RCC 7860 (cell line): ENCODE results near the gene PALM3.
A peak's percentile ranks its signal among the peaks of the same experiment; 100 is the strongest.

Experiments used
- DNase-seq: peaks from one replicate; pipeline ENCODE4 v3.0.0-alpha.2; 2015; ENCODE audit warnings: low spot score
- FAIRE-seq: peaks from 2 replicates; lab custom pipeline; 2012; peaks lifted over from hg19 to GRCh38; lab: Jason Lieb, UNC

PALM3 gene

DNA sequence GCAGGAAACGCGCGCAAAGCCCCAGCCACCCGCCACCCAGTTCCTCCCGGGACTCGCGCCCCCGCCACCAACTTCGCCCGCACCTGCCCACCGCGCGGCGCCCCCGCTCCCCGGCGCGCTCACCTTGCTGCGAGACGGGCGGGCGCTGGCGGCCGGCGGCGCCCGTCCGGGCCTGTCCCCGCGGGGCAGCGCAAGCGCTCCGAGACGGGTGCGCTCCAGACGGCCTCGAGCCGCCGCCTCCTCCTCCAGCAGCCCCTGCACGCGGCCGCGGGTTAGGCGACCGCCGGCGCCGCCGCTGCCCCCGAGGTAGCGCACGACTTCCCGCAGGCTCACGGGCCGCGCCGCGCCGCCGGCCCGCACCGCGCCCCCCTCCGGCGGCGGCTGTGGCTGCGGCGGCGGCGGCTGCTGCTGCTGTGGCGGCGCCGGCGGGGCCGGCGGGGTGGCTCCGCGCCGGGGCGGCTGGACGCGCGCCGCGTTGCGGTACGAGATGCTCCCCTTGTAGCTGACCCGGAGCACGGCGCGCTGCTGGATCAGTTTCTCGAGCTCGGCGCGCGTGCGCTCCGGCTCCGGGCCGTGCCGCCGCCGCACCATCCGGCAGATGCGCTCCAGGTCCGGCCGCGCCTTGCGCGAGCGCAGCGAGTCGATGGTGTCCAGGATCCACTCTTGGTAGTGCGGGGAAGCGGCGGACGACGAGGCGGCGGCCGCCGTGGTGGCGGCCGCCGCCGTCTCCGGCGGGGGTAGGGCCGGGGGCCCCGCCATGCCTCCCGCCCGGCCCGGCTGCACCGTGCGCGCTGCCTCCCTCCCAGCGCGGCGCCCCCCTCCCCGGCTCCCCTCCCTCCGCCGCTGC is 28.0 kb upstream of the PALM3 start:
- DNase-seq (peak; percentile 20), FAIRE-seq (no peak)

DNA sequence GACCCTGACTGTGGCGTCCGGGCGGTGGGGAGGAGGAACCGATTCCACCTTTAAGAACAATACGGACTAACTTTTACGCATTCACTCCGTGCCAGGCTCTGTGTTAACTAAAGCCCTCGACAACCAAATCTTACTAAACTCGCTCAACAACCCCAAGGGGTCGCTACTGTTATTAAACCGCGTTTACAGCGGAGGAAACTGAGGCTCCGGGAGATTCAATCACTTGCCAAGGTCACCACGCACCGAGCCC is 27.5 kb upstream of the PALM3 start:
- DNase-seq (no peak), FAIRE-seq (no peak)

DNA sequence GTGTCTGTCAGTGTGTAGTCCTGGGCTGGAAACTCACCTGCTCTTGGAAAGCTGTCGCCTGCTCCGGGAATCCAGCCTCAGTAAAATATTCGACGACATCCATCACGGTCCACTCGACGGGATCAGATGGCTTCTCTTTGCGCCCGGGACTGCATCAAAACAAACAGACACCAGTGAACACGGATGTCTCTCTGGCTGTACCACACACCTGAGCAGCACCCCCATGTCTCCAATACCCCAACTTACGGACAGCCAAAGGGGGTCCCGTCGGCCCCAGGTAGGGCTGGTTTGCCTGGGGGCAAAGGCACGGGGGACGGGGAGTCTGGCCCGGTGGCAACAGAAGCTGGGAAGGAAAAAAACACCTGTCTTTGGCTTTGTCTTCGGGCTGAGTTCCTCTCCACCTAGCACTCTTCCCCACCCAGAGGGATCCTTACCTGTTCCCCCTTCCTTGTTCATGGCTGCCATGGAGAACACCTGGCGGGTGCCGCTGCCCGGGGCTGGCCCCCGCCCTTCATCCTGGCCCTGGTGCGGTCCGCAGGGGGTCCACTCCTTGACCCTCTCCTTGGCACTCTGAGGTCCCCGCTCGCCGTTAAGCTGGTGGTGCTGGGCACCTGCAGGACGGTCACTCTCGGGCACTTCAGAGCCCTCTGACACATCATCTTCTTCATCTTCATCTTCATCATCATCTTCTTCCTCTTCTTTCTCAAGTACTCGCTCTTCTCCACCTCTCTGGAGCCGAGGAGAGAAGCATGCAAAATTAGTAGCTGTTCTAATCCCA is 26.9 kb upstream of the PALM3 start:
- DNase-seq = no peak
- no peak for FAIRE-seq

DNA sequence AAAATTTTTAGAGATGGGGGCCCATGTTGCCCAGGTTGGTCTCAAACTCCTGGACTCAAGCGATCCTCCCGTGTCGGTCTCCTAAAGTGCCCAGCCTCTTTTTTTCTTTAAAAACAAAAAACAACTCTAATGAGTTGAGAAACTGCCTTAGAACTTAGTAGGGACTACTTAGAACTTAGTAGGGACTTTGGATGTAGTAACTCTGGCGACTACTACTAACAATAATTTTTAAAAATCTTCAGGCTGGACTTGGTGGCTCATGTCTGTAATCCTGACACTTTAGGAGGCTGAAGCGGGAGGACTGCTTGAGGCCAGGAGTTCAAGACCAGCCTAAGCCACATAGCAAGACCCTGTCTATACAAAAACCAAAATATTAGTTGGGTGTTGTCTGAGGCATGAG is 24.2 kb upstream of the PALM3 start:
- DNase-seq (no peak), FAIRE-seq (no peak)

DNA sequence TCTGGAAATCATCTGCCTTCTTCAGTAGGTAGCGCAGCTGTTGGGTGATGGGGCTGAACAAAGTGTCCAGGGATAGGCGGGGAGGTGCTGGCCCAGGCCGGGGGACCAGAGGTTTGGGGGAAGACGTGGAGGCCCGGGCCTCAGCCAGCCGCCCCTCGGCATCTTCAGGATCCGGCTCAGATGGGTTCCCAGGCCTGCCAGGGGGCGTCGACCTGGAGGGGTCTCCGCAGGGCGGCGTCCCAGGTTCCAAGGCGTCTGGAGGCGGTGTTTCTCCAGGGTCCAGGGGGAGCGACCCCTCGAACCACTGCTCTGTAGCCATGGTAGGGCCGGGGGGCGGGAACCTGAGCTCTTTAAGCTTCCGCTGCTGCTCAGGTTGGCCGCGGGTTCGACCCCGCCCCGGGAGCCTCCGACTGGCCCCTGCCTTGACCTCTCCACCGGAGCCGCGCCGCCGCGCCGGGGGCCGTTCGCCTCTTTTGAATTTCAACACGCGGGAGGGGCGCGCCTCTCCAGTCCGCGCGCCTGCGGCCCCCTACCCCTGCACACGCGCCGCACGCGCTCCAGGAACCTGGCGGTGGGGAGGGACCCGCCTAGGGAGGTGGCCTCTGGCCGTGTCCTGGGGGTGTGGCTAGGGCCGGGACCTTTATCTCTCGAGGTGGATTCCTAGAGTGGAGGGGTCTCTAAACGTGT is 23.6 kb upstream of the PALM3 start, which contains the start of gene C19orf67:
Gene C19orf67 (minus strand): TSS at position 475 of the 687 bp plus-strand sequence. CDS start 156 bp downstream, at position 319.
- DNase-seq (no peak), FAIRE-seq (no peak)

DNA sequence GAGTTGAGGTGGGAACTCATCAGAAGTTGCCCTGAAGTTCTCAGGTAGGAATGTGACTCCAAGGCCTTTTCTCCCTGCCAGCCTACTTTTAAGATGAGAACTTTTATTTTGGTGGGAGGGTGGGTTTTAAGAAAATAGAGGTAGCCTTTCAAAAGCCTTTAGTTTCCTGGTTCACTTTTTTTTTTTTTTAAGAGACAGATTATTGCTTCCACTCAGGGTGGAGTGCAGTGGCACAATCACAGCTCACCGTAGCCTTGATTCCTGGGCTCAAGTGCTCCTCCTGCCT is 20.7 kb upstream of the PALM3 start:
- DNase-seq (no peak), FAIRE-seq (no peak)

DNA sequence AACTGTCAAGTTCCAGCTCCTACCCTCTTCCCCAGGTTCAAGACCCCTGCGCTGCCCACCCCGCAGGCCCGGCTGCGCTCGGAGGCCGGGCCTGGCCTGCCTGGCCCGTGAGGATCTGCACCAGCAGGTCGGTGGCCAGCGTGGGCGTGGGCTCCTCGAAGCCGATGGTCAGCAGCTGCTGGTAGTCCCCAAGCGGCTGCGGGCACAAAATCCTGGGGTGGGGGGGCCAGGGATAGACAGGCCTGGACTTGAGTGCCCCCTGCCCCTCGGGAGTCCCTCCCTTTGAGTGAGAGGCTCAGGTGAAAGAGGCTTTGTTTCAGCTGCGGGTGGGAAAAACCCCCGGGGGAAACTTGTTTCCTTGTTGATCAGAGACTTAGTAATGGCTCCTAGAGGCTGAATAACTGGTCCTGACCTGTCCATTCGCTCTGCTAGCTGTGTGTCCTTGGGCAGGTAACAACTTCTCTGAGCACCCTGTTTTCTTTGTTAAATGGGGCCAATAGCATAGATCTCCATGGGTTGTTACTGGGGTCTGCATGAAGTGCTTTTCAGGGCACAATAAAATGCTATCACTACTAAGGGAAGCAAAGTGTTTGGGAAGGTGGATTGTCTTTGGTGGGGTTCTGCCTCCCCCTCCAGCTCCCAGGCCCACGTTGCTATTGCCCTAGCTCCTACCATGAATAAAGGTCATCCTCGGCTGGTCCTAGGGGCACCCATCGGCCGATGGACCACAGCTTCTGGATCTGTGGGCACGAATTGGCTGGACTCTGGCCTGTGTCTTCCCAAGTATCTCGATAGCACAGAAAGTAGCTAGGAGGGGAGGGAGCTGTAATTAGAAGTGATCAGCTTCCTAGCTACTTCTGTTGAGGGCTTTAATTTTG is 20.2 kb upstream of the PALM3 start:
- DNase-seq (no peak), FAIRE-seq (no peak)

- FAIRE-seq (peak; percentile 96), DNase-seq (peak; percentile 98)
These were observed 19.3 kb upstream of the PALM3 start for GRCh38 chr19:14080887-14081796.

GRCh38 chr19:14078411-14078810 is 16.5 kb upstream of the PALM3 start:
- DNase-seq (no peak), FAIRE-seq (no peak)

DNA sequence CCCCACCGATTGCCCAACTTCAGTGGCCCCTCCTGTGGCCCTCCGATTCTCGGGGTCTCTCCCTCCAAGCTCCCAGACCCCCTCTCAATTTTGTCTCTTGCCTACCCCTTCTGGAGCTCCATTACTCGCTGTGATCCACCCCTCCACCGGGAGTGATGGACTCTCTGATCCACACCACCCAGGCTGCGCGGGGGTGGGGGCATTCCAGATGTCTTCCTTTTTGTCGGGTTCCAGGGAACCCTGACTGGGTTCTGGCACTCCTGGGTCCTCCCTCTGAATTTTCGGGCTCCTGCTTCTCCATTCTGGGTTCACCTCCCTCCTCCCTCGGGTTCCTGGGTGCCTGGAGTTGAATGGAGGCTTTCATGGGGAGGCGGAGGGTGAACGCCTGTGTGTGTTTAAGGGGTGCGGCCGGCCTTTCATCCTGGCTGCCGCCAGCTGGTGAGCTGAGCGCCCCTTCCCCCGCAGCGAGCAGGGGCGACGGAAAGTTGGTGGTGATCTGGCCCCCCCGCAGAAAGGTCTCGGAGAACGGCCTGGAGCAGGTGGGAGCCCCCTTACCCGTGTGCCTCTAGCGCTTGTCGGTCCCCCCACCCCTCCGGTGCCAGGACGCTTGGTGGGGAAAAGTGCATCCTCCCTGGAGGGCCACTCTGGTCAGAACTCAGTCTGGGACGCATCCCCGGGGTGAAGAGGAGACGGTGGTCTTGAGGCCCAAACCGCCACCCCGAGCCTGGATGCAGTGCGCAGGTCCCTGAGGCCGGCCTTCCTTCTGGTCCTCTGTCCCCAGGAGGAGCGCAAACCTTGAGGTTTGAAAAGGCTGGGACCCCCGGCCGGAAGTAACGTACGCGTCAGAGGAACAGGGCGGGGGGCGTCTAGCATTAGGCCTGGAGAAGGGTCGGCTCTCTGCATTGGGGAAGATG is 12.3 kb upstream of the PALM3 start:
- FAIRE-seq = no peak
- no peak for DNase-seq

DNA sequence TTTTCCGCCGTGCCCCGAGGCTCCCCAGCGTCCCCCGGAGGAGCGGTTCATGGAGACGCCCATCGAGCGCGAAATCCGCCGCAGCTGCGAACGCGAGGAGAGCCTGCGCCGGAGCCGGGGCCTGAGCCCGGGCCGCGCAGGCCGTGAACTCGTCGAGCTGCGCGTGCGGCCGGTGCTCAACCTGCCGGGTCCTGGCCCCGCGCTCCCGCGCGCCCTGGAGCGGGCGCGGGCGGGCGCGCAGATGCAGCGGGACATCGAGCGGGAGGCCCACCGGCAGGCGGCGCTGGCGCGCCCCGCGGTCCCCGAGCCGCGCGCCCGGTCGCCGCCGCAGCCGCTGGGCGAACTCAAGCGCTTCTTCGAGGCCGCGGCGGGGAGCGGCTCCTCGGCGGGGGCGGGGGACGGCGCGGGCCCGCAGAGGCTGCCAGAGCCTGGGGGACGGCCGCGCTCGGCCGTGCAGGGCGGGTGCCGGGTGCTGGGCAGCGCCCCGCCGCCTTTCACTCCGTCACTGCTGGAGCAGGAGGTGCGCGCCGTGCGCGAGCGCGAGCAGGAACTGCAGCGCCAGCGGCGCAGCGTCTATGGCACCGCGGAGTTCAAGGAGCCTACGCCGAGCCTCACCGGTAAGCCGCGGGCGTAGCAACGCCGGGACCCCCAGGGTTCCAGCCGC is 11.5 kb upstream of the PALM3 start:
- DNase-seq (peak; percentile 51), FAIRE-seq (no peak)

DNA sequence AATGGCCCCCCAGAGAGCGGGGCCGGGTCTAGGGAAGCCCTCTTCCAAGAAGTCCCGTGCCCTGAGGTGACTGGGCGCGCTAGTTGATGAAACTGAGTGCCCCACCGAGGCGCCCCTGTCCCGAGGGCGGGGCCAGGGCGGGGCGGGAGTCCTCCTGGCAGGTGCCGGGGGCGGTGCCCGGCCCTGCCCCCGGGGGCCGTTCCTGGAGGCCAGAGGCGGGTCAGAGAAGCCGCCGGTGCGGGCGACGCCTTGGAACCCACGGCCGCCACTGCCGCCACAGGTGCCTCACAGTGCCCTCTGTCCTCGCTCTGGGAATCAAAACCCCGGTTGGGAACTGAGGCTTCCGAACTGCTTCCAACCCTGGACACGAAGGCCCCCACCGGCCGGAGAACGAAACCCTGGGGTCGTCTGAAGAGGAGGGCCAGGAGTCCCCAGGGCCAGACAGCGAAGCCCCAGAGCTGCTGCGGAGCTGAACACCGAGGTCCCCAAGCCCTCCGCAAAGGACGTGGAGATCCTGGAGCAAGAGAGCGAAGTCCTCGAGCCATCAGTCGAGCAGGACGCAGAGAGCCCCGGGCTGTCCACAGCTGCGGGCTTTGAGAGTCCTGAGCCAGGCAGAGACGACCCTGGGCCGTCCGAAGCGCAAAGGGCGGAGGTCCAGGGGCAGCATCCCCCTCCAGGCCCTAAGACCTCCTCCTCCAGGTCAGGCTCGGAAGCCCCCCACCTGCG is 10.8 kb upstream of the PALM3 start, which contains the start of gene MISP3:
Gene MISP3 (plus strand): TSS at position 252 of the 726 bp plus-strand sequence. CDS start 524 bp downstream, outside the sequence.
- no peak for FAIRE-seq
- DNase-seq = no peak

GRCh38 chr19:14070268-14071050 is 8.6 kb upstream of the PALM3 start:
- no peak for FAIRE-seq
- no peak for DNase-seq

DNA sequence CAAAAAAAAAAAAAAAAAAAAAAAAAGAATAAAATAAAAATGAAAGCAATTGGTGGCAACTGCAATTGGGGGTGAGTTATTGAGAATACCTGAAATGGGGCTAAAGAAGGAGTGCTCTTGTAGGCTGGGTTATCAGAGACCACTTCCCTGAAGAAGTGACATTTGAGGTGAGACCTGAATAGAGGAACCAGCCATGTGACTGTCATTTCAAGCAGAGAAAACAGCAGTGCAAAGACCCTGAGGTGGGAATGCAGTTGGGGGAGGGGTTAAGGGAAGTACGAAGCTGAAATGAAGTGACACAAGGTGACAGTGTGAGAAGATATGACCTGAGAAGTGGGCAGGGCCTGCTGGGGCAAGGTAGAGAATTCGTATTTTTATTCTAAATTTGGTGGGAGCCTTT is 4.3 kb upstream of the PALM3 start:
- no peak for FAIRE-seq
- no peak for DNase-seq

- DNase-seq (no peak), FAIRE-seq (no peak)
These were observed 1.2 kb upstream of the PALM3 start for GRCh38 chr19:14063105-14063504.

DNA sequence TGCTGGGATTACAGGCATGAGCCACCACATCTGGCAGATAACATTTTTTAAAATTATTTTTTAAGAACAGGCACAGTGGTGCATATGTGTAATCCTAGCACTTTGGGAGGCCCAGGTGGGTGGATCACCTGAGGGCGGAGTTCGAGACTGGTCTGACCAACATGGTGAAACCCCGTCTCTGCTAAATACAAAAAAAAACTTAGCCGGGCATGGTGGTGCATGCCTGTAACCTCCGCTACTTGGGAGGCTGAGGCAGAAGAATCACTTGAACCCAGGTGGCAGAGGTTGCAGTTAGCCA is 631 bp upstream of the PALM3 start:
- no peak for FAIRE-seq

More for the DNA sequence above, 631 bp upstream of the PALM3 start:
- DNase-seq = no peak
